GM23248 (cell line): ENCODE measurements around the gene CDA. TPM values are rescaled to one million over a fixed set of nuclear protein-coding genes. Genes with fewer than 3 reads are reported as not detected.
A peak's percentile ranks its signal among the peaks of the same experiment; 100 is the strongest.

Experiments
- DNase-seq: peaks from one replicate; pipeline ENCODE4 v3.0.0-alpha.2; 2015
- H2AFZ ChIP-seq: fragments of 200-600 bp; sonication (generic); 2 replicates; pipeline ENCODE4 v1.6.1; 2016; ENCODE audit warnings: antibody characterized with exemption
- H3F3A ChIP-seq: fragments of 200-600 bp; sonication (generic); 2 replicates; pipeline ENCODE4 v1.6.1; 2016; ENCODE audit warnings: mild to moderate bottlenecking, antibody characterized with exemption, mixed run types; ENCODE audit not compliant: insufficient read depth
- H3K27ac ChIP-seq: fragments of 200-600 bp; sonication (generic); 2 replicates; pipeline ENCODE4 v1.5.1; 2016; ENCODE audit warnings: mild to moderate bottlenecking
- H3K27me3 ChIP-seq: fragments of 200-600 bp; sonication (generic); replicated peaks from 2 replicates; pipeline ENCODE4 v1.6.1; 2016; ENCODE audit warnings: mild to moderate bottlenecking; ENCODE audit not compliant: insufficient read depth
- H3K36me3 ChIP-seq: fragments of 200-600 bp; sonication (generic); 2 replicates; pipeline ENCODE4 v1.6.1; 2016; ENCODE audit warnings: low read depth, mild to moderate bottlenecking
- H3K4me1 ChIP-seq: fragments of 200-600 bp; sonication (generic); 2 replicates; pipeline ENCODE4 v1.6.1; 2016; ENCODE audit warnings: mild to moderate bottlenecking; ENCODE audit not compliant: insufficient read depth
- H3K4me2 ChIP-seq: fragments of 200-600 bp; sonication (generic); one replicate; pipeline ENCODE4 v1.6.1; 2016; ENCODE audit warnings: mild to moderate bottlenecking; ENCODE audit not compliant: unreplicated experiment
- H3K4me3 ChIP-seq: fragments of 200-600 bp; sonication (generic); 2 replicates; pipeline ENCODE4 v1.5.1; 2016; ENCODE audit warnings: mild to moderate bottlenecking
- H3K79me2 ChIP-seq: fragments of 200-600 bp; sonication (generic); 2 replicates; pipeline ENCODE4 v1.6.1; 2016; ENCODE audit warnings: mild to moderate bottlenecking; ENCODE audit not compliant: insufficient read depth
- H3K9ac ChIP-seq: fragments of 200-600 bp; sonication (generic); 2 replicates; pipeline ENCODE4 v1.6.1; 2016; ENCODE audit warnings: mild to moderate bottlenecking
- H3K9me2 ChIP-seq: fragments of 200-600 bp; sonication (generic); 2 replicates; pipeline ENCODE4 v1.6.1; 2016; ENCODE audit warnings: mixed run types, mild to moderate bottlenecking, moderate library complexity; ENCODE audit not compliant: insufficient read depth
- H3K9me3 ChIP-seq: fragments of 200-600 bp; sonication (generic); one replicate; pipeline ENCODE4 v1.6.1; 2017; ENCODE audit warnings: low read depth
- H4K20me1 ChIP-seq: fragments of 200-600 bp; sonication (generic); 2 replicates; pipeline ENCODE4 v1.6.0; 2016; ENCODE audit not compliant: insufficient read depth
- EZH2 ChIP-seq: fragments of 200-600 bp; sonication (generic); IDR thresholded peaks from 2 replicates; pipeline ENCODE4 v1.6.1; 2018; ENCODE audit warnings: antibody characterized with exemption, mild to moderate bottlenecking; ENCODE audit not compliant: insufficient read depth, poor library complexity, severe bottlenecking
- EZH2phosphoT487 ChIP-seq: fragments of 200-600 bp; sonication (generic); IDR thresholded peaks from 2 replicates; pipeline ENCODE4 v1.6.1; 2018; ENCODE audit warnings: antibody characterized with exemption, moderate library complexity, mild to moderate bottlenecking, low read depth; ENCODE audit not compliant: insufficient read depth
- WGBS, 2 experiments: methylation state at CpG; one replicate each; pipeline ENCODE4 v1.1.6; 2015 to 2017; ENCODE audit warnings: low lambda C conversion rate in 2 of 2, low coverage in 1 of 2; ENCODE audit errors: missing lambda C conversion rate in 2 of 2; 5-methylcytosine and 5-hydroxymethylcytosine counted together
- in situ Hi-C: fragments of 300-500 bp; cut with MboI; formaldehyde crosslinking; loops from 2 replicates; pipeline ENCODE4 v1.15.0; 2020
- polyA plus RNA-seq: library from polyadenylated mRNA; unstranded; fragments of >200 nt; fragmentation: Nextera tagmentation; extraction: Ambion mirVana; gene quantifications from 2 replicates; pipeline ENCODE4 v1.2.1, GENCODE V29; 2016
- total RNA-seq: library from RNA; depleted of rRNA; stranded (reverse); fragments of >200 nt; shearing (Covaris generic); gene quantifications from 2 replicates; pipeline ENCODE4 v1.2.3, GENCODE V29; 2014

The CDA gene
- total and polyA plus RNA-seq, 2 experiments from 2014 or later: 3.0 to 9.6 TPM

DNA sequence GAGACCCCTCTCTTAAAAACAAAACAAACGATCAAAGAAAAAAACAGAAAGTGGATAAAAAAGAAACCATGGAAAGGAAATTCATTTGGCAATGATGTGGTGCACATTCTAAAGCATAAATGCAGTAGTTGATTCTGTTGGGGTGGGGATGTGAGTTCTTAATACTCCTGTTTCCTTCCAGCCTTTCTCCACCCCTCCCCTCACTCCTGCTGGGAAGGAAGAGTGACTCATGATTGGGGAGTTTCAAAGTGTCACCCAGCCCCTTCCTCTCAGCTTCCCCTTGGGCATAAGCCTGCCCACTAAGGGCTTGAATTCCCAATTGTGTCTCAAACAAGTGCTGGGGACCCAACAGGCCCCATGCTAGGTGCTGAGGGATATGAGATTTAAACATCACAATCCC, 37.6 kb downstream of the CDA start:
- H3K4me1 ChIP-seq: no peaks in the 10 kb centered on the region; the same call in 1 of the 2 replicates
- no peak overlapping the region for H3K4me2 ChIP-seq
- H3K4me3 ChIP-seq: no peak overlapping the region
- peak overlapping the region; percentile 24; the same call in 1 of the 2 replicates for H2AFZ ChIP-seq
- H3K36me3 ChIP-seq: no peaks in the 10 kb centered on the region
- in situ Hi-C loops: no loop called here
- 38 to 54% methylated on average over 1 of the region's 1 CpG for WGBS, 2 experiments
- H3K9me3 ChIP-seq: no peaks in the 10 kb centered on the region
- H3K79me2 ChIP-seq: no peaks in the 10 kb centered on the region
- H4K20me1 ChIP-seq: no peaks in the 10 kb centered on the region
- H3K27me3 ChIP-seq: no peaks in the 10 kb centered on the region
- no peak overlapping the region for H3K9ac ChIP-seq
- no peaks in the 10 kb centered on the region for H3K9me2 ChIP-seq
- TF ChIP-seq EZH2phosphoT487 (no peak), EZH2 (no peak)
- H3K27ac ChIP-seq: no peak overlapping the region
- DNase-seq: no peak
- no peaks in the 10 kb centered on the region for H3F3A ChIP-seq

DNA sequence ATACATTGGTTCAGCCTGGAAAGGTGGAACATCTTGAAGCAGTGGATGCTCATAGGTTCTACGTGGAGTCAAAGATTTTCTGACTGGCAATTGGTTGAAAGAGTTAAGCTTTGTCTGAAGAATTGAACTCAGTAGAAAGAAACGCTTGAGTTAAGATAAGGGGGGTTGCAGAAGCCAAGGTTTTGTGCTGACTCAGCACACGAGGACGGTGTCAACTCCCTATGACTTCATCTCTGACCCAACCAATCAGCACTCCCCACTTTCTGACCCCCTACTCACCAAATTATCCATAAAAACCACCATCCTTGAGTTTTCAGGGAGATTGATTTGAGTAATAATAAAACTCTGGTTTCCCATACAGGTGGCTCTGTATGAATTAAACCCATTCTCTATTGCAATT, 41.8 kb downstream of the CDA start:
- Histone ChIP-seq H2AFZ (no peak overlapping the region), H3K79me2 (peaks cover 19% of the 10 kb centered on the region), H4K20me1 (no peaks in the 10 kb centered on the region), H3K9ac (no peak overlapping the region), H3F3A (0 out of 2 replicates have a peak, but pooled peaks cover 7% of the 10 kb centered on the region), H3K4me3 (no peak overlapping the region), H3K27ac (no peak overlapping the region), H3K9me2 (no peaks in the 10 kb centered on the region), H3K9me3 (no peaks in the 10 kb centered on the region), H3K4me2 (no peak overlapping the region), H3K36me3 (no peaks in the 10 kb centered on the region), H3K27me3 (no peaks in the 10 kb centered on the region), H3K4me1 (peaks cover 15% of the 10 kb centered on the region; the same call in 1 of the 2 replicates)
- WGBS, 2 experiments: 33 to 36% methylated on average over 4 of the region's 4 CpGs
- in situ Hi-C loops: no loop called here
- no peak for DNase-seq
- no peak for TF ChIP-seq EZH2phosphoT487
- no peak for TF ChIP-seq EZH2

DNA sequence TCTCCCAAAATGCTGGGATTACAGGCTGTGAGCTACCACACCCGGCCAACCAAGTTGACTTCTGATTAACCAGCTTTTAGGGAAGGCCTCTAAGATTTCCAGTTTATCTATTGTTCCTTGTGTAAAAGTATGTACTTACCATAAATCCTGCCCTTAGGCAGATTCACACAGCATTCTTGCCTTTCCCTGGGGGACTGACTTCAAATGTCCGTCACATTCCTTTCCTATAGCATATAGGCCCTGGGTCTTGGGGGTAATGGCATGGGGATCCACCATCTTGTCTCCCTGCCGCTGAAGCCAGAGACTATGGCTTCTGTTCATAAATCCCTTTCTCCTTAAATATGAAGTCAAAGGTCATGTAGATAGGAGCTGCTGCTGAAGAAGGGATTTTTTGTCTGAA, 43.5 kb downstream of the CDA start:
- 0 out of 2 replicates have a peak, but pooled peaks cover 7% of the 10 kb centered on the region for H3F3A ChIP-seq
- no peak overlapping the region for H3K27ac ChIP-seq
- peaks cover 17% of the 10 kb centered on the region; the same call in 1 of the 2 replicates for H3K4me1 ChIP-seq
- H3K9me3 ChIP-seq: no peaks in the 10 kb centered on the region
- H3K27me3 ChIP-seq: no peaks in the 10 kb centered on the region
- H3K79me2 ChIP-seq: peaks cover 30% of the 10 kb centered on the region
- TF ChIP-seq EZH2: no peak
- TF ChIP-seq EZH2phosphoT487: no peak
- no peak overlapping the region for H3K4me3 ChIP-seq
- in situ Hi-C loops: no loop called here
- no peak overlapping the region for H2AFZ ChIP-seq
- no peak overlapping the region for H3K9ac ChIP-seq
- WGBS, 2 experiments: 97 to 99% methylated on average over 3 of the region's 3 CpGs
- DNase-seq: no peak
- H4K20me1 ChIP-seq: no peaks in the 10 kb centered on the region
- H3K9me2 ChIP-seq: no peaks in the 10 kb centered on the region
- H3K4me2 ChIP-seq: no peak overlapping the region
- H3K36me3 ChIP-seq: no peaks in the 10 kb centered on the region

DNA sequence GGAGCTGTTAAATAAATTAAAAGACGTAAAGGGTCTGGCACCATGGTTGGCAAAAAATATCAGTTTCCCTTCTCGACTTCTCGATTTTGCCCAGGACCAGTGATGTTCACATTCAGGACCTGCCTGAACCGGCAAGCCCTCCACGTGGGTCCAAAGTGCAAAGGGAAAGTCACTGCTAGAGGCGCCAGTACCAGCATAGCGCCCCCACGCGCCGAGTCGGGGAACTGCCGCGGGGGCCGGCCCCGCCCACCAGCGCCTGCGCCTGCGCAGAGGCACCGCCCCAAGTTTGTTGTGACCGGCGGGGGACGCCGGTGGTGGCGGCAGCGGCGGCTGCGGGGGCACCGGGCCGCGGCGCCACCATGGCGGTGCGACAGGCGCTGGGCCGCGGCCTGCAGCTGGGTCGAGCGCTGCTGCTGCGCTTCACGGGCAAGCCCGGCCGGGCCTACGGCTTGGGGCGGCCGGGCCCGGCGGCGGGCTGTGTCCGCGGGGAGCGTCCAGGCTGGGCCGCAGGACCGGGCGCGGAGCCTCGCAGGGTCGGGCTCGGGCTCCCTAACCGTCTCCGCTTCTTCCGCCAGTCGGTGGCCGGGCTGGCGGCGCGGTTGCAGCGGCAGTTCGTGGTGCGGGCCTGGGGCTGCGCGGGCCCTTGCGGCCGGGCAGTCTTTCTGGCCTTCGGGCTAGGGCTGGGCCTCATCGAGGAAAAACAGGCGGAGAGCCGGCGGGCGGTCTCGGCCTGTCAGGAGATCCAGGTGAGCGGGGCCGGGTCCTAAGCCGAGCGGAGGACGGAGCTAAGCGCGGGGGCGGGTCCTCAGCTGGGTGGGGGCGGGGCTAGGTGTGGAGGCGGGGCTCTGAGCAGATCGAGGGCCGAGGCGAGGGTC, 44.5 kb downstream of the CDA start, which contains the start of gene PINK1:
Gene PINK1, plus strand, starts transcription at position 269 of the 875 bp plus-strand sequence. Its CDS starts 91 bp downstream, at position 360.
- Histone ChIP-seq H3K9me3 (no peaks in the 10 kb centered on the region), H3K9ac (peak within 1 kb of the TSS; percentile 90), H2AFZ (peak within 1 kb of the TSS; percentile 89), H3K27me3 (no peaks in the 10 kb centered on the region), H3K4me3 (peak within 1 kb of the TSS; percentile 81), H4K20me1 (no peaks in the 10 kb centered on the region), H3K36me3 (no peaks in the 10 kb centered on the region), H3K4me1 (peaks cover 17% of the 10 kb centered on the region; the same call in 1 of the 2 replicates), H3F3A (0 out of 2 replicates have a peak, but pooled peaks cover 7% of the 10 kb centered on the region), H3K27ac (peak within 1 kb of the TSS; percentile 64), H3K4me2 (peak within 1 kb of the TSS; percentile 94), H3K9me2 (no peaks in the 10 kb centered on the region), H3K79me2 (peaks cover 30% of the 10 kb centered on the region)
- WGBS, 2 experiments: 2 to 3% methylated on average over 43 to 59 of the region's 93 CpGs
- peak; percentile 85 for DNase-seq
- TF ChIP-seq EZH2phosphoT487: no peak
- in situ Hi-C loops: no loop called here
